HG03521 (cell line): ENCODE results near the gene CAND2.
"Not testable (repeated sequence)": the region's sequence is repeated elsewhere in the genome, so short reads cannot be mapped to it uniquely, and the experiment has no call there.

Source experiments
- ATAC-seq: cut with Tn5 transposase; IDR thresholded peaks from one replicate; pipeline ENCODE4 v1.9.1; 2021; ENCODE audit warnings: mild to moderate bottlenecking, moderate library complexity; ENCODE audit not compliant: unreplicated experiment

Gene CAND2

DNA sequence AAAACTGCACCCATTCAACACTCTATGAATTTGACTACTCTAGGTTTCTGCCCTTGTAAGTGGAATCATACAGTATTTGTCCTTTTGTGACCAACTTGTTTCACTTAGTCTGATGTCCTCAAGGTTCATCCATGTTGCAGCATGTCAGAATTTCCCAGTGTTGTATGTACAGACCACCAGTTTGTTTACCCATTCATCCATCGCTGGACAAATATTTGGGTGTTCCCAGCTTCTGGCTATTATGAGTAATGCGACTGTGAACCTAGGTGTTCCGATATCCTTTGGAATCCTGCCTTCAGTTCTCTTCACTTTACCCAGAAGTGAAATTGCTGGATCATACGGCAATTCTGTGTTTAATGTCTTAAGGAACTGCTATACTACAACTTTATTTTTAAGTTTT, 32.3 kb downstream of the CAND2 start:
- ATAC-seq = no peak

DNA sequence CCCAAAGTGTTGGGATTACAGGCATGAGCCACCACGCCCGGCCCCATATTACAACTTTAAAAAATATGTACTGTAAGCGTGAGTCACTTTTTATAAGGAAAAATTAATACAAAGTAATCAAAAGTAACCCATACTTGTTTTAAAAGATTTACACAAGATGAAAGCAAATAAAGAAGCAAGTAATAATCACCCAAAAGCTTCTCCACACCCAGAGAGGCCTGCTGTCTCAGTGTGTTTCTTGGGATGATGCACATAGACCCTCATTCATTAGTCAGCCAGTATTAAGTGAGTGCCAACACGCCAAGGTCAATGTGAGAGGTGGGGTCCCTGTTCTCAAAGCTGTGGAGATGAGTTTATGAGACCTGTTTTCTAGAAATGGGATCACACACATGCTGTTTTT, 32.9 kb downstream of the CAND2 start:
- no peak for ATAC-seq

DNA sequence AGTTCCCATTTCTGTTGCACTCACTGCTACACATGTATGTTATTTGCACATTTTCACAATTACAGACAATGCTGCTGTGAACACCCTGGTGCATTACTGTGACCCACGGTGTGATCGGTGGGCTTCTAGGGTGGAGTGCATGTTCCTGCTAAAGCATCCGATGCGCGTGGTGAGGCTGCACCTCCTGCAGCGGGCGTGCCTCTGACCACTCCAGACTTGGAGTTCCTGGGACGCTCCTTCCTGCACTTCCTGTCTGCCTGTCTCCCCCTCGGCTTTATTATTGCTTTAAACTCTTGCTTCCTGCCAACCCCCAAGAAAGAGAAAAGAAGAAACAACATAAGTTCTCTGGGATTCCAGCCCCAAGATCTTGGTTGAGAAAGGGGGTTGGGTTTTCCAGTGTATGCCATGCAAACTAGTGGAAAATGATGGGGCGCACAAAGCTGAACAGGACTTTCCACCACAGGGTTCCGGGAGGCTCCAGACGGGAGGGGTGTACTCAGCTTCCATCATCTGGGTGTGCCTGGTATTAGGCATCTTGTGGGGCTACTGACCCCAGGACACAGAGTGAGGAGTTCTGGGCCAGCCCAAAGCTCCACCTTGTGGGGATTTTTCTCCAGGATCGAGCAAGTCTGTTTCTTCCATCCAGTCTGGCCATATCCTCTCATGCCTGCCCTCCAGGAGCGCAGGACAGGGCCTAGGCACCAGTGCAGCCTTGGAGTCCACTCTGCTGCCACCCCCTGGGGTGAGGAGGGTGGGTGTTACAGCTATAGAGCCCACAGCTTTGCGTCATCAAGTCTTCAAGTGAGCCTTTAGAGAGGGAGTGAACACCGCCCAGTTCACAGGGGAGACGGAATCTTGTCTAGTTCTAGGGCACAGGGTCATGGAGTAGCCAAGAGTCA, 33.7 kb downstream of the CAND2 start:
- ATAC-seq = no peak

DNA sequence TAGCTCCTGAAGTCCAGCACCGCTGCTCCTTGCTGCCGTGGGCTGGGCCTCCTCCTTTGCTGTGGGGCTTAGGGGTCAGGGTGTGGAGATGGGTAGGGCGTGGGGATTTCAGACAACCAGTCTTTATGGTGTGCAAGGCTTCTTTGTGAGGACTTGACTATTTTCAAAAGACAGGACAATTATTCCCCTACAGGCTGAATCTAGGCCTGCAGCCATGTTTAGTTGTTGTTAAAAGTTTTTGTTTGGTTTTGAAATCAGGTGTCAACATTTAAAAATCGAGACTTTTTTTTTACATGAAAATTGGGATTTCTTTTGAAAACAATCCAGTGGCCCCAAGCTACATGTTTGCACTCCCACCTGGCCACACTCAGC, 34.3 kb downstream of the CAND2 start:
- ATAC-seq = no peak

- no peak for ATAC-seq
Observed at GRCh38 chr3:12831301-12831866, 34.9 kb downstream of the CAND2 start.

DNA sequence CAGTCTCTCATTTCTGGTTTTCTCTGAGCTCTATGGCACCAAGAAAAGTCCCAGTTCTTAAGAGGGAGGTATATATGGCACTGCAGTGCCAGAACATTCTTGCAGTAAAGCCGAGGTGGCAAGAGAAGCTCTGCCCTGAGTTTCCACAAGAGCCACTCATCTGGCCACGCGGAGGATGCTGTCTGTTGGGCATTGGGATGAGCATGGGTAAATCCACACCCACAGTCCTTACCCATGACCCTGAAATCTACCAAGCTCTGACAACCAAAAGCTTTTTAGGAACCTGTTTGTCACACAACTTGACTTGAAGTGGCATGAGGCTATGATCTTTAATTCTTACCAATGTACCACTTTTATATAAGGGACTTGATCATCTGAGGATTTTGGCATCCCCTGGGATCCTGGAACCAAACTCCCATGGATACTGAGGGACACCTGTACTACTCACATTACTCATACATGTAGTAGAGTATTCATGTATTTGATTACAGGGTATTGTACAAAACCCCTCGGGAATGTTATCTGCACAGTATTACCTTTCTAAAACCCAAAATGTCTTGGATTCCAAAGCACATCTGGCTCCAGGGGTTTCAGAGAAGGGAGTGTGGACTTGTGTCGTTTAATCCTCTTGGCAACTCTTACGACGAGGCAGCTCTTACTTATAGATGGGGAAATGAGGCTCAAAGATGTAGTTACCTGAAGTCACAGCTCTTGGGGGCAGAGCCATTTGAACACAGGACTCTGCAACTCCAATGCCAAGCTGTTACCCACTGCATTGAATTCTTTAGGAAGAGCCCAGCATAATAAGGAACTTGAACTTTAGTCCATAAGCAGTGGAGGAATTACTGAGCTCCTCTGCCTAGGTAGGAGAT, 36.1 kb downstream of the CAND2 start:
- ATAC-seq = no peak

DNA sequence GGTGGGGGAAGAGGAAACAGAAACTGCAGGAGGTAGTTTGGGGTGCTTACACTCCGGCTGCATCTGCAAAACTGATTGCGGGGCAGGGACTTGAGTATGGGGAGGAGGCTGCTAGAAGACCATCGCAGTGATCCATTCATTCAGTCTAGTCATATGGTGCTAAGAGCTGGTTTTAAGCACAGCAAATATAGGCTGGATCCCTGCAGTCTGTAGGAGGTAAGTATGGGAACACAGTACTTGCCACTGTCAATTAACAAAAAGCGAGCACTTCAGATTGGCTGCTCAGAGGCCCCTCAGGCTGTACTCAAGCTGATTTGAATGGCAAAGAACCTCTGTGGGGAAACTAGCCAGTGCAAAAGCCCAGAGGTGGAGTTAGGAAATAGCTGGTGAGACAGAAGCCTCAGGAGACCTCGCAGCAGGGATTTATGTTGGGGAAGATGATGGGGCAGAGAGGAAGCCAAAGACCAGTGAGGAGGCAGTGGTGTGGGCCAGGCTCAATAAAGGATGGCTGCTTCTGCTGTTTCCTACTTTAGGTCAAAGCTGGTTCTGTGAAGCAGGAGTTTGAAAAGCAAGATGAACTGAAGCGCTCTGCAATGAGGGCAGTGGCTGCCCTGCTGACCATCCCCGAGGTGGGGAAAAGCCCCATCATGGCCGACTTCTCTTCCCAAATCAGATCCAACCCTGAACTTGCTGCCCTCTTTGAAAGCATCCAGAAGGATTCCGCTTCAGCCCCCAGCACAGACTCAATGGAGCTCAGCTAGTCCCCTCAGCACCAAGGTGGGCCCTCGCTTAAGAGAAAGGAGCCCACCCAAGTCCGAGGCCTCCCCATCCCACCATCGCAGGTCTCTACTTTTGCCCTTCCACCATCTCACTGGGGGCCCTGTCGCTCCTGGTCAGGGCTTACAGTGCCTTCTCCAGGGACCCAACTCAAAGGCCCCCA, 37.0 kb downstream of the CAND2 start:
- no peak for ATAC-seq

- no peak for ATAC-seq
Observed at GRCh38 chr3:12835052-12835665, 38.7 kb downstream of the CAND2 start.

DNA sequence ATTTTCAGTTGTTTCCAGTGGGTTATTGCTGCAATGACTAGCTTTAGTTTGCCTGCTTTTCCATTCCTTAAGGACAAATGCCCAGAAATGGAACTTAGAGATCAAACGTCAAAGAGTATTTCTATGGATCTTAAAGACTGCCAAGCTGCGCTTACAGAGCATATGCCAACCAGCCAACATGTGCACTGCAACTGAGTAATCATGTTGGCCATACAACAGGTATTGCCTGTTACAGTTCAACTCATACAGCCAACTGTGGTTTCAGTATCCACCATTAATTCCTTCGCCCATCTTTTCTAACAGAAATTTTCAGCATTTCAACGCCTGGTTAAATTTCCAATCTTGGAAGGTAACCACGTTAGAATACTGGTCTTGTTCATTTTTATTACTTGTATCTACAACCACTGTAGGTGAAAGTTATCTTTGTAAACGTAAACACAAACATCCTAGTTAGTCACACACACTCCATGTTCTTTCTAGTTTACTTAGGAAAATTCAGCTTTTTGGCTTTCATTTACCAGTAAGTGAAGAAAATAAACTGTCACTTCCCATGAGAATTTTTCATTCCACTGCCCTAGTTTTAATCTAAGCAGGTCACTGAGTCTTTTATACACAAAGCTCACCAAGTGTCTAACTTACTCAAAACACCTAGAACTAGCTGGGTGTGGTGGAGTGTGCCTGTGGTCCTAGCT, 41.0 kb downstream of the CAND2 start:
- no peak for ATAC-seq

- no peak for ATAC-seq
Observed at GRCh38 chr3:12838179-12838965, 41.9 kb downstream of the CAND2 start.

GRCh38 chr3:12839156-12839946, 42.9 kb downstream of the CAND2 start:
- ATAC-seq = no peak

- ATAC-seq = not testable (repeated sequence)
Observed at GRCh38 chr3:12840148-12840547, 43.7 kb downstream of the CAND2 start.

- peak; percentile 28 for ATAC-seq
Observed at GRCh38 chr3:12840591-12841148, 44.2 kb downstream of the CAND2 start.

DNA sequence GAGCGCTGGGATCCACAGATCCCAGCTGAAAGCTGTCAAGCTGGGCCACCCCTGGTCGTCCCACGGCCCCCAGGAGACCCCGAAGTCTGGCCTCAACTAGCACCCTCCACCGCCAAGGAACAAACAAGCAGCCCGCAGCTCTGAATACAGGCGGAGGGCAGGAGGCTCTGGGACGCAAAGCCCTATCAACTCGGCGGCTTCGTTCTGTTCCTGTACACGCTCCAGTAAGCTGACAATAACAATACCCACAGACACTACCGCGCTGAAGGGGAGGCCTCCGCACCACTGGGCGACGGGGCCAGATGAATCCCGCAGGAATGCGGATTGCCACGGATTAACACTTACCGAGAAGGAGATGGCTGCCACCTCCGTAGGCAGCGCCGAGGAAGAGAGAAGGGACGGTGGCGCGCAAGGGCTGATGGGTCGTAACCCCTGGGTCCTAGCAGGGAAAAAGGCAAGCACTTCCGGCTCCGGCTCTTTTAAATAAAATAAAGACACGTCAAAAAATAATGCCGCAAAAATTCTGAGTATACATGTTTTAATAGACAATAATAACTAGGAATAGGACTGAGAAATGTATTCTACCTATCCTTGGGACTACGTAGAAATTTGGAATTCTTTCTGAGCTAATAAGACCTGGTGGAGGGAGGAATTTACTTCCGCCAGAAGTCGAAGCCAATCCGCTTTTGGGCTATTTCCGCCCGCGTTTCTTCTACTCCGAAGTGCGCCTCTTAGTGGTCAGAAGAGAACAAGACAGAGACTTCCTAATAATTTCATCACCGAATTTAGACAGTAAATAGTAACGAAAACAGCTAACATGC, 44.9 kb downstream of the CAND2 start, which contains the start of gene RPL32:
Gene RPL32, minus strand, starts transcription at position 417 of the 821 bp plus-strand sequence. CDS start 1,328 bp downstream, outside the sequence.
- ATAC-seq = peak; percentile 78

DNA sequence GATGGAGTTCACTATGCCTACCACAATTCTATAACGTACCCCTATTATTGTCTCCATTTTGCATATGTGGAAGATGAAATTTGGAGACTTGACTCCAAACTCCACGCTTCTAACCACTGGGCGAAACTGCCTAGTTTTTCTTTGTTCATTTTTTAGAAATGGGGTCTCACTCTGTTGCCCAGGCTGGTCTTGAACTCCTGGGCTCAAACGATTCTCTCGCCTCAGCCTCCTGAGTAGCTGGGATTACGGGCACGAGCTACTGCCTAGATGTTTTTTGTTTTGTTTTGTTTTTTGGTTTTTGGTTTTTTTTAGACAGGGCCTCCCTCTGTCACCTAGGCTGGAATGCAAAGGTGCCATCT, 45.5 kb downstream of the CAND2 start:
- peak; percentile 5 for ATAC-seq

GRCh38 chr3:12842469-12842868, 46.0 kb downstream of the CAND2 start:
- ATAC-seq = no peak

- no peak for ATAC-seq
Observed at GRCh38 chr3:12845811-12846210, 49.3 kb downstream of the CAND2 start.
